Measurements from ENCODE around the gene FITM1.

The FITM1 gene

GRCh38 chr14:24122898-24123297, 7.6 kb upstream of the FITM1 start:
- DNase-seq, result no peak

DNA sequence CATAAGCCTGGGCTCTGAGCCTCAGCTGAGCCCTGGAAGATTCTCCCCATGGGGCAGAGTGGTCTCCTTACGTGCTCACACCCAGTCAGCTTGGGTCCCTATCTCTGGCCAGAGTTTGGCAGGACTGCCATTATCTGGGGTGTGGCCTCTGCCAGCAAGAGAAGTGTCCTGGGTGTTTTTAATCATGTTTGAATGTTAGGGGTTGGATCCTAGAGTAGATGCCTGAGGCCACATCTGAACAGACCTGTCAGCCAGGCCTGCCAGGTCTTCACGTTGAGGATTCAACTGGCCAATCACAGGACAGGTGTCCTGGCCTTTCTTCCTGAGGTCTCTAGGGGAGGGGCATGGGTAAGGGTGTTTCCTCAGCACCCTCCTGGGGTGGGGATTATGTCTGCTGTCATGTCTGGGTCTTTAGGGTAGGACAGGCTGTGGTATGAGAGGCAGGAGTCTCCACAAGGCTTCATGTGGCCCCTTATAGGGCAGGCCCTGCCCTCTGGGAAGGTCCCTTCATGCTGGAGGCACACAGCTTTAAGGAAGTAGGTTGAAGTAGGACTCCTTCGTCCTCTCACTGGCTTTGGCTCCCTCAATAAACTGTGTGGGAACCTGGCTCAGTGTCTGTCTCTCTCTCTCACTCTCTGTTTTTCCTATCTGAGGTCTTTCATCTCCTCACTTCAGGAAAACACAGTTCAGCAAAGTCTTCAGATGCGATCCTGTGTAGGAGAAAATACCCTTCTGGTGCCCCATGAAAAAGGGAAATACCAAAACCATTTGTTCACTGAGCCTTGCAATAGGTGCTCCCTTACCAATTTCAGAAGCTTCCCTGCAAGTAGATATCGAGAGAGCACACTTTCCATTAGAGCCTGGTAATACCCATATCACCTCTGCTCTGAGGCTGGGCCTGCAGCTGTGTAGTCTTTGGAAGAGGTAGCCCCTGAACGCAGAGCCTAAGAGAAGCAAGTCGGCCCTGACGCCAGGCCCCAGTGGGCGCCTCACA, 6.7 kb upstream of the FITM1 start:
- no peak for DNase-seq

DNA sequence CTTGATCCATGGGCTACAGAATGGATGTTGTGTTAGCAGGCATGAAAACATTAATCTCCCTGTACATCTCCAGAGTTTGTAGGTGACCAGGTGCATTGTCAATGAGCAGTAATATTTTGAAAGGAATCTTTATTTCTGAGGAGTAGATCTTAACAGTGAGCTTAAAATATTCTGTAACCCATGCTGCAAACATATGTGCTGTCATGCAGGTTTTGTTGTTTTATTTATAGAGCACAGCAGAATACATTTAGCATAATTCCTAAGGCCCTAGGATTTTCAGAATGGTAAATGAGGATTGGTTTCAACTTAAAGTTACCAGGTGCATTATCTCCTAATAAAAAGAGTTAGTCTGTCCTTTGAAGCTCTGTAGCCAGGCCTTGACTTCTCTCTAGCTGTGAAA, 3.5 kb upstream of the FITM1 start:
- DNase-seq, result no peak

GRCh38 chr14:24127673-24128072, 2.8 kb upstream of the FITM1 start:
- no peak for DNase-seq

DNA sequence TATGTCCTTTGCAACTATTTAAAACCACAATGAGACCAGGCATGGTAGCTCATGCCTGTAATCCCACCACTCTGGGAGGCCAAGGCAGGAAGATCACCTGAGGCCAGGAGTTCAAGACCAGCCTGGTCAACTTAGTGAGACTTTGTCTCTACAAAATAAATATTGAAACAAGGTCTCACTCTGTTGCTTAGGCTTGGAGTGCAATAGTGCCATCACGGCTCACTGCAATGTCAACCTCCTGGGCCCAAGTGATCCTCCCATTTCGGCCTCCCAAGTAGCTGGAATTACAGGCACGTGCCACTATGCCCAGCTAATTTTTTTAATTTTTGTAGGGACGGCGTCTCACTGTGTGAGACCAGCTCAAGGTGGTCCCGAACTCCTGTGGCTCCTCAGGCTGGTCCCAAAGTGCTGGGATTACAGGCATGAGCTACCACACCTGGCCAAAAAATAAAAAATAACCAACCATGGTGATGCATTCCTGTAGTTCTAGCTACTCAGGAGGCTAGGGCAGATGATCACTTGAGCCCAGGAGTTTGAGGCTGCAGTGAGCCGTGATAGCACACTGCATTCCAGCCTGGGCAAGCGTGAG, 955 bp upstream of the FITM1 start:
- DNase-seq, result no peak

- DNase-seq, result no peak
Measured at GRCh38 chr14:24130717-24131548, 474 bp downstream of the FITM1 start.

- no peak for DNase-seq
Measured at GRCh38 chr14:24131549-24131966, 1.1 kb downstream of the FITM1 start.

GRCh38 chr14:24132061-24132685, 1.7 kb downstream of the FITM1 start:
- peak; percentile 46 for DNase-seq

GRCh38 chr14:24132976-24133375, 2.5 kb downstream of the FITM1 start:
- DNase-seq, result no peak

- no peak for DNase-seq
Measured at GRCh38 chr14:24133735-24134134, 3.3 kb downstream of the FITM1 start.

DNA sequence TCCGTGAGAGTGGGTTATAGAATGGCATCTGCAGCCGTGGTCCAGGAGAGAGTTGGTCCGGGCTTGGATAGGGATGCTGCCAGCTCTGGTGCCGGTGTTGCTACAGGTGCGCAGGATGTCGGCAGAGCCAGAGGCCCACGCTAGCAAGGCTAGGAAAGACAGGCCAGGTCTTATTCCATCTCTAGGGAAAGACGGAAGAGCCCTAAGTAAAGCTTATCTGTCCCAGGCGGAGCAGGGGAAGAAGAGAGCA, 5.0 kb downstream of the FITM1 start:
- DNase-seq, result no peak

- peak; percentile 97 for DNase-seq
Measured at GRCh38 chr14:24135834-24136683, 5.6 kb downstream of the FITM1 start, which contains the start of gene PSME1. Gene PSME1, plus strand, starts transcription at chr14:24136194. Its CDS starts 69 bp downstream, at chr14:24136263.

DNA sequence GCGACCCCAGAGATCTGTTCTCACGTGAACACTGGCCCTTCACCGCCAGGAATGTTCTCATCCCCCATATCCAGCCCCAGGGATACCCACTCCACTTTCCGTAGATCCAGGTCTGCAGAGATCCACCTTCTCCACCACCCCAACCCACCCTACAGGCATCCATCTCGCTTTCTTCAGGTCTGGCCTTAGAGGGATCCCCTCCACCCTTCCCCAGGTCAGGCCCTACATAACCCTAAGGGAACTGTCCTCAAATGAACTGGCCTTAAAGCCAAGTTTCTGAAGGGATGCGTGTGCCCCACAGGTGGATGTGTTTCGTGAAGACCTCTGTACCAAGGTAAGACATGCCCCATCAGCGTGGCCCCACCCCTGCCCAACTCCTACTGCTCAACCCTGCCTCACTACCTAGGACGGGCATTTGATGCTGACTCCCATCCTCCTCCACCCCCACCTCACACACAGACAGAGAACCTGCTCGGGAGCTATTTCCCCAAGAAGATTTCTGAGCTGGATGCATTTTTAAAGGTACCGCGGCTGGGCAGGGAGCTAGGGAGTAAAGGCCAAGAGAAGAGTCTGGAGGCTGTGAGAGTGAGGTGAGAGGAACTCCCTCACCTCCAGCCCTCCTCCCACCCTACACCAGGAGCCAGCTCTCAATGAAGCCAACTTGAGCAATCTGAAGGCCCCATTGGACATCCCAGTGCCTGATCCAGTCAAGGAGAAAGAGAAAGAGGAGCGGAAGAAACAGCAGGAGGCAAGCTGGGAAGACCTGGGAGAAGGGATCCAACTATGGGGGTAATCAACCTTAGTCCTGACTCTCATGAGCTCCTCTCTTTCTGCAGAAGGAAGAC, 6.4 kb downstream of the FITM1 start:
- DNase-seq, result no peak

DNA sequence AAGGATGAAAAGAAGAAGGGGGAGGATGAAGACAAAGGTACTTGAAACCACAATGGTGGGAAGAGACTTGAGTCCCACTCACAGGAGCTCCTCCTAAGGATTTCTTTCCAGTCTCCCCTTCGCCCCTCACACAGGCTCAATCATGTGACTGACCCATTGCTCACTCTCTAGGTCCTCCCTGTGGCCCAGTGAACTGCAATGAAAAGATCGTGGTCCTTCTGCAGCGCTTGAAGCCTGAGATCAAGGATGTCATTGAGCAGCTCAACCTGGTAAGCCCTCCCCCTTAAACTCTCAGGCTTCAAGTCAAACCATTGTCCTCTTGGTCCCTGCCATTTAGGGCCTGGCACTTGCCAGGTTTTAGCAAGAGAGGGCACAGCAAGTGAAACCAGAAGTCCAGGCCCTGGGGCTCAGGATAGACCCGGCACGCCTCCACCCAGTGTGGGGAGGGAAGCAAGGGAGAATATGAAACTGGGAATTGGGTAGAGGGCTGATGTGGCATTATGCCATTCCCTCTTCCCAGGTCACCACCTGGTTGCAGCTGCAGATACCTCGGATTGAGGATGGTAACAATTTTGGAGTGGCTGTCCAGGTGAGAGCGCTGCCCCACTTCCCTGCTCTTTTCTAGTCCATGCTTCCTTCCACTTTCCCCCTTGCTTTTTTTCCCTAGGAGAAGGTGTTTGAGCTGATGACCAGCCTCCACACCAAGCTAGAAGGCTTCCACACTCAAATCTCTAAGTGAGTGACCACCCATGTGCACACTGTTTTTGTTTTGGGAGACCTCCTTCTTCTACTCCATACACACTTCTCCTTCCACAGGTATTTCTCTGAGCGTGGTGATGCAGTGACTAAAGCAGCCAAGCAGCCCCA, 7.3 kb downstream of the FITM1 start:
- no peak for DNase-seq

DNA sequence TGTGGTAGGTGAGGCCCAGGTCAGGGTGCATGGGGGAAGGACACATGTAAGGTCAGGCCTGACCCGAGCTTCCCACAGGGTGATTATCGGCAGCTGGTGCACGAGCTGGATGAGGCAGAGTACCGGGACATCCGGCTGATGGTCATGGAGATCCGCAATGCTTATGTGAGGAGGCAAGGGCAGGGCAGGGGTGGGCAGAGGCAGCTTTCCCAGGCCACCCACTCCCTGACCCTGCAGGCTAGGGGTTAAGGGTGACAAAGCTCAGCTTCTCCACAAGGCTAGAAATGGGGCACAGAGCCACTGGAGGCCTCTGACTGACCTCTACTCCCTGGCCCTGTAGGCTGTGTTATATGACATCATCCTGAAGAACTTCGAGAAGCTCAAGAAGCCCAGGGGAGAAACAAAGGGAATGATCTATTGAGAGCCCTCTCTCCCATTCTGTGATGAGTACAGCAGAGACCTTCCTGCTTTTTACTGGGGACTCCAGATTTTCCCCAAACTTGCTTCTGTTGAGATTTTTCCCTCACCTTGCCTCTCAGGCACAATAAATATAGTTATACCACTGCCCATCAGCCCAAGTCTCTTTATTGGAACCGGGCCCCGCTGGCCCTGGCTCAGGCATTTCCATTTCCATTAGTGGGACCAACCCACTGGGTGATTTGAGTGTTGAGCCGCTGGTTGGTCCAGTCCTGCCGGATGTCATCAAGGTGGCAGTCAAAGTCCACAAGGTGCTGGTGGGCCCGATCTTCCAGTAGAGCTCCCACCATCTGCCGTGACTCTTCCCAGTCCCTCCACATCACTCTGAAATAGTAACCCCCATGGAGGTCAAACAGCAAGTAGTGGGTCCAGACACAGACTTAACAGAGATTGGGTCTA, 8.2 kb downstream of the FITM1 start:
- no peak for DNase-seq

DNA sequence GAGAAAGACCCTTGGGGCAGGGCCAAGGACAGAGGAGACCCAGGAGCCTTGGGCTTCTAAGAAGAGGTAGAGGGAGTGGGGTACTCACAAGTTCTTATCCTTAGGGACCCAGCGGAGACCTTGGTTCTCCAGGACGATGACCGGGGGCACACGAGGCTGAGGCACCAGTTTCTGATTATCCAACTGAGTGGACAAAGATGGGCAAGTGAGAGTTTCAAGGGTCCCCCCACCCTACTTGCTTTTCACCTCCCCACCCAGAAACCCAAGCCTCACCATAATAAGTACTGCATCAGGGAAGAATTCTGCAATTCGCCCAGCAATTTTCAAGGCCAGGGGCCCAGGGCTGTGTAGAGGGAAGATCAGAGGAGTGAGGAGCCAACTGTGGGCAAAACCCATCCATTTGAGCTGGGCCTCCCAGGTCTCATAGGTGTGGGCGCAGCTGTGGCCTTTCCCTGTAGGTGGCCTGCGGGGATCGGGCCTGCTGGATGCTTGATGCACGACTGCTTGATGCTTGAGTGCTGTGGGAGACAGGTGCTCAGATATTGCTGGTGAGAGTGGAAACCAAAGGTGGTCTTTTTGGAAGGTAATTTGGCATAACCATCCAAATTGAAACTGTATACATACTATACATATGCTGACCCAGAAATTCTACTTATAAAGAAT, 8.9 kb downstream of the FITM1 start:
- no peak for DNase-seq

DNA sequence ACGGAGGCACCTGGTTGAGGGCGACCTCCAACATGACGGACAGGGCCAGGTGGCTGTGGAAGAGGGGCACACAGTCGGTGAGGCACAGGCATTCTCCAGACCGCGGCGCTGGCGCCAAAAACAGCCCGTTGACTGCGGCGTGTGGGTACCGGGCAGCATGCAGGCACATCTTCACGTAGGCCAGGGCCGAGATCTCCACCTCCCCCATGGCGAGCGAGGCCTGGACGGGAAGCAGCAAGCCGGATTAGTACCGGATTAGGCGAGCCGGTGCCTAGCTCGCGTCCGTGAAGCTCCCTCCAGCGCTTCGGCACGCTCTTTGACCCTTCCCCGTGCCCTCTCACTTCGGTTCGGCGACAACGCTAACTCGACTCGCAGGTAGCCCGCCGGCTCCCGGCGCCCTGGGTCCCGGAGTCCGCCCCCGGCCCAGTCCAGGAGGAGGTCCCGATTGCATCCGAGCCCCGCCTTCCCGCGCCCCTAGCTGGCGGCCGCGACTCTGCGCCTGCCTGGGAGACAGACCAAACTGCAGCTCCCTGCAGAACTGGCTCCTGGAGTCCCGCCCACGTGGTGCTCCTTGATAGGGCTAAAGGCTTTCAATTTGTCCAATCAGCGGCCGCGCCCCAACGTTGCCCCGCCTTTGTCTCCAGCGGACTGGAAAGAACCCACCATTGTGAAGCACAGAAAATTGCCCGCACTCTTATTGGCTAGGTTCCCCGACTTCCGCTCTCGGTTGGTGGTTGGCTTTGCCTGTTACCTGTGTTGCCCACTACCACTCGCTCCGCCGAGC, 10.8 kb downstream of the FITM1 start, which contains the start of gene EMC9:
Gene EMC9 (minus strand): TSS at position 495 of the 784 bp plus-strand sequence. CDS start 287 bp downstream, at position 208.
- DNase-seq, result peak; percentile 98

All from activated T-cell treated with anti-CD3 and anti-CD28 coated beads, Interleukin-2, amount 50 U/mL, for 1 hour (primary cell).